Panc1 (cell line): ENCODE data around the gene ASCL2.

Experiments
- TCF7L2 ChIP-seq: IDR thresholded peaks from 2 replicates; pipeline ENCODE4 v1.6.1; 2011; ENCODE audit warnings: mild to moderate bottlenecking, low read depth, low read length, inconsistent platforms
- TF ChIP-seq, protein P1 (sequence below): fragments of 450-650 bp; IDR thresholded peaks from 2 replicates; pipeline ENCODE4 v1.5.1; 2017; ENCODE audit warnings: mild to moderate bottlenecking
- TF ChIP-seq, protein P2 (sequence below), 2 experiments: IDR thresholded peaks; 2 replicates each; pipeline ENCODE4 v1.6.1; 2011 to 2012; ENCODE audit warnings: low read depth in 2 of 2, control low read depth in 1 of 2, low read length in 1 of 2, mild to moderate bottlenecking in 1 of 2, moderate library complexity in 1 of 2; ENCODE audit not compliant: insufficient read depth in 1 of 2

DNA sequence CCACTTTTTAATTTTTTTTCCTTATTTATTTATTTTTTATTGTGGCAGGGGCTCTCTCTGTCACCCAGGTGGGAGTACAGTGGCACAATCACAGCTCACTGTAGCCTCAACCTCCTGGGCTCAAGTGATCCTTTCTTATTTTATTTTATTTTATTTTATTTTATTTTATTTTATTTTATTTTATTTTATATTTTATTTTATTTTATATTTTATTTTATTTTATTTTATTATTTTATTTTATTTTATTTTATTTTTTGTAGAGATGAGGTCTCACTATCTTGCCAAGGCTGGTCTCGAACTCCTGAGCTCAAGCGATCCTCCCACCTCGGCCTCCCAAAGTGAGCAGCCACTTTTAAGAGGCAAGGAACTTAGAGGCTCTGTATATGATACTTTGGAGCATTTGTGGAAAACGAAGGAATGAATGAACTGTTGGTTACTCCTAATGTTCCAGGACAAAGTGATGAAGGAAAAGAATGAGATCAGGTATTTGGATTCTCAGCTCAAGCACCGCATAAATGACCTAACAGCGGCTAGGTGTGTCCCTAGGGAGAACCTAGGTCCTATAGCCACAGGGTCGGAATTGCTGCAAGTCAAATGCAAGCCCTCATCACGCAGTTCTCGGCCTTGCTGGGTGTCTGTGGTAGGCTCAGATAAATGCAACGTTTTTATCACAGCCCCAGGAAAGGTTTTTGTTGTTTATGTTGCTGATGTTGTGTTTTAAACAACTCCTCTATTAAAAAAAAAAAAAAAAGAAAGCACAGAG, 36.5 kb downstream of the ASCL2 start:
- TF ChIP-seq, protein P1, sequence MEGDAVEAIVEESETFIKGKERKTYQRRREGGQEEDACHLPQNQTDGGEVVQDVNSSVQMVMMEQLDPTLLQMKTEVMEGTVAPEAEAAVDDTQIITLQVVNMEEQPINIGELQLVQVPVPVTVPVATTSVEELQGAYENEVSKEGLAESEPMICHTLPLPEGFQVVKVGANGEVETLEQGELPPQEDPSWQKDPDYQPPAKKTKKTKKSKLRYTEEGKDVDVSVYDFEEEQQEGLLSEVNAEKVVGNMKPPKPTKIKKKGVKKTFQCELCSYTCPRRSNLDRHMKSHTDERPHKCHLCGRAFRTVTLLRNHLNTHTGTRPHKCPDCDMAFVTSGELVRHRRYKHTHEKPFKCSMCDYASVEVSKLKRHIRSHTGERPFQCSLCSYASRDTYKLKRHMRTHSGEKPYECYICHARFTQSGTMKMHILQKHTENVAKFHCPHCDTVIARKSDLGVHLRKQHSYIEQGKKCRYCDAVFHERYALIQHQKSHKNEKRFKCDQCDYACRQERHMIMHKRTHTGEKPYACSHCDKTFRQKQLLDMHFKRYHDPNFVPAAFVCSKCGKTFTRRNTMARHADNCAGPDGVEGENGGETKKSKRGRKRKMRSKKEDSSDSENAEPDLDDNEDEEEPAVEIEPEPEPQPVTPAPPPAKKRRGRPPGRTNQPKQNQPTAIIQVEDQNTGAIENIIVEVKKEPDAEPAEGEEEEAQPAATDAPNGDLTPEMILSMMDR: no peak
- no peak for TF ChIP-seq TCF7L2
- TF ChIP-seq, protein P2, sequence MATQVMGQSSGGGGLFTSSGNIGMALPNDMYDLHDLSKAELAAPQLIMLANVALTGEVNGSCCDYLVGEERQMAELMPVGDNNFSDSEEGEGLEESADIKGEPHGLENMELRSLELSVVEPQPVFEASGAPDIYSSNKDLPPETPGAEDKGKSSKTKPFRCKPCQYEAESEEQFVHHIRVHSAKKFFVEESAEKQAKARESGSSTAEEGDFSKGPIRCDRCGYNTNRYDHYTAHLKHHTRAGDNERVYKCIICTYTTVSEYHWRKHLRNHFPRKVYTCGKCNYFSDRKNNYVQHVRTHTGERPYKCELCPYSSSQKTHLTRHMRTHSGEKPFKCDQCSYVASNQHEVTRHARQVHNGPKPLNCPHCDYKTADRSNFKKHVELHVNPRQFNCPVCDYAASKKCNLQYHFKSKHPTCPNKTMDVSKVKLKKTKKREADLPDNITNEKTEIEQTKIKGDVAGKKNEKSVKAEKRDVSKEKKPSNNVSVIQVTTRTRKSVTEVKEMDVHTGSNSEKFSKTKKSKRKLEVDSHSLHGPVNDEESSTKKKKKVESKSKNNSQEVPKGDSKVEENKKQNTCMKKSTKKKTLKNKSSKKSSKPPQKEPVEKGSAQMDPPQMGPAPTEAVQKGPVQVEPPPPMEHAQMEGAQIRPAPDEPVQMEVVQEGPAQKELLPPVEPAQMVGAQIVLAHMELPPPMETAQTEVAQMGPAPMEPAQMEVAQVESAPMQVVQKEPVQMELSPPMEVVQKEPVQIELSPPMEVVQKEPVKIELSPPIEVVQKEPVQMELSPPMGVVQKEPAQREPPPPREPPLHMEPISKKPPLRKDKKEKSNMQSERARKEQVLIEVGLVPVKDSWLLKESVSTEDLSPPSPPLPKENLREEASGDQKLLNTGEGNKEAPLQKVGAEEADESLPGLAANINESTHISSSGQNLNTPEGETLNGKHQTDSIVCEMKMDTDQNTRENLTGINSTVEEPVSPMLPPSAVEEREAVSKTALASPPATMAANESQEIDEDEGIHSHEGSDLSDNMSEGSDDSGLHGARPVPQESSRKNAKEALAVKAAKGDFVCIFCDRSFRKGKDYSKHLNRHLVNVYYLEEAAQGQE (IDR thresholded peaks at IDR 0.05; ENCODE audit: insufficient read depth in 1 of 2, low read depth in 2 of 2, low read length in 1 of 2): no peak
